VCaP (cell line): ENCODE measurements around the gene RFX1.

Experiments used
- H3K27ac ChIP-seq: fragments of 450-650 bp; 2 replicates; pipeline ENCODE4 v1.5.1; 2017
- TF ChIP-seq, protein P1 (sequence below): fragments of 450-650 bp; conservative IDR thresholded peaks from 2 replicates; pipeline ENCODE4 v1.5.1; 2017; ENCODE audit warnings: mild to moderate bottlenecking, moderate library complexity

RFX1 gene

DNA sequence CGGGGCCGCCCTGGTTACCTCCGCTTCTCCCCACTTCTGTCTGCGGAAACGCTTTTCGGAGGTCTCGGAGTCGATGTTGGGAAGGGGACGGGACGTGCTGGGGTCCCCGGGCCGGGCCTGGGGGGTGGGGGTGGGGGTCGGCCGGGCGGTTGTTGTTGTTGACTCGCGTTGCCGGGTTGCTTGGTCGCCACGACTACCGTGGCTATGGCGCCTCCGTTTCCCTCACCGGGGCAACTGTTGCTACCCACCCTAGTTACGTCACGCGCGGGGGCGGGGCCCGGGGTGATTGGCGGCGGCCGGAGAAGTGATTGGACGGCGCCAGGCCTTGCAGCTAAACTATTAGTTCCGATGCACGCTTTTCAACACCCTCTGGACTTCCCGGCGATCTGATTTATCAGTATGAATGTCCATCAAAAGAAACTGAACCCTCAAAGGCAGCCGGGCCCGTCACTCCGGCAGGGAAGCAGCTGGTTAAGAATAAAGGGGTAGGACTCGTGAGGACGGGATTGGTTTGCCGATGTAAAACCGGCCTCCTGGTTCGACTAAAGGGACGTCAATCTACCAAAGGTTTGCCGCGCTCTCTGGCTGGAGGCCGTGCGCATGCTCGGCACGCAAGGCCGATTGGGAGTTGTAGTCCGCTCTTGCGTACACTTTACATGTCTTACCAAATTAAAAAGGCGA lies at the start of gene RFX1:
Gene RFX1 (minus strand): TSS at position 236 of the 681 bp plus-strand sequence. CDS start 12,477 bp downstream, outside the sequence.
- H3K27ac ChIP-seq = peak within 1 kb of the TSS; percentile 90
- TF ChIP-seq, protein P1, sequence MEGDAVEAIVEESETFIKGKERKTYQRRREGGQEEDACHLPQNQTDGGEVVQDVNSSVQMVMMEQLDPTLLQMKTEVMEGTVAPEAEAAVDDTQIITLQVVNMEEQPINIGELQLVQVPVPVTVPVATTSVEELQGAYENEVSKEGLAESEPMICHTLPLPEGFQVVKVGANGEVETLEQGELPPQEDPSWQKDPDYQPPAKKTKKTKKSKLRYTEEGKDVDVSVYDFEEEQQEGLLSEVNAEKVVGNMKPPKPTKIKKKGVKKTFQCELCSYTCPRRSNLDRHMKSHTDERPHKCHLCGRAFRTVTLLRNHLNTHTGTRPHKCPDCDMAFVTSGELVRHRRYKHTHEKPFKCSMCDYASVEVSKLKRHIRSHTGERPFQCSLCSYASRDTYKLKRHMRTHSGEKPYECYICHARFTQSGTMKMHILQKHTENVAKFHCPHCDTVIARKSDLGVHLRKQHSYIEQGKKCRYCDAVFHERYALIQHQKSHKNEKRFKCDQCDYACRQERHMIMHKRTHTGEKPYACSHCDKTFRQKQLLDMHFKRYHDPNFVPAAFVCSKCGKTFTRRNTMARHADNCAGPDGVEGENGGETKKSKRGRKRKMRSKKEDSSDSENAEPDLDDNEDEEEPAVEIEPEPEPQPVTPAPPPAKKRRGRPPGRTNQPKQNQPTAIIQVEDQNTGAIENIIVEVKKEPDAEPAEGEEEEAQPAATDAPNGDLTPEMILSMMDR = no peak

DNA sequence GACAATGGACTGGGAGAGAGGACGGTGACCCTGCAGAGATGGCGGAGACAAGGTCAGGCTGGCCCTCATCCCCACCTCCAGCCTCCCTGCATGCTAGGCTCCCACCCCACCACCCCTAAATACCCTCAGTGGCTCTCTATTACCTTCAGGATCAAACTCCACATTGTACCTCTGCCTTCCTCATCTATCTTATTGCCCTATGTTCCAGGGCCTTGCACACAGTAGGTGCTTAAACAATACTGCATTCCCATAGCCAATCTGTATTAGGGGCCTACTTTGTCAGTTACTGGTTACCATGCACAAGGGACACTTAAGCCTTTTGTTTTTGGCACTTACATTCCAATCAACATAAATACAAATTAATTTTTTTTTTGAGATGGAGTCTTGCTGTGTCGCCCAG lies 49.3 kb upstream of the RFX1 start:
- TF ChIP-seq, protein P1 = no peak

DNA sequence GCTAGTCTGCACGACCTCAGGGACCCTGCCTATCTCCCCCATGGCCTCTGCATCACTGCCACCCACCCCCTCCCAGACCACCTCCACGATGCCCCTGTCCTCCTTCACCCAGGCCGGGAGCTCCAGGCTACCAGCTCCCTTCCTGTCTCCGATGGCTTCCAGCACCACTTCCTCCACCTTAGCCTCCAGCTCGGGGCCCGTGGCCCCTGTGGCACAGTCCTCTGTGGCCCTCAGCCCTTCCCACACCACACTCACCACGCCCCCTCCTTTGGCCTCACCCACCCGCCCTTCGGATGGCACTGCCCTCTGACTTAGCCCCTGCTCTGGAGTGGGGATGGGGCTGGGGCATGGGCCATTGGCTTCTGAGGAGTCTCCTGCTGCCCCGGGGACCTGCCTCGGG lies 48.6 kb upstream of the RFX1 start:
- H3K27ac ChIP-seq = no peak overlapping the region
- TF ChIP-seq, protein P1 = no peak

More for the DNA sequence above, 49.3 kb upstream of the RFX1 start:
- H3K27ac ChIP-seq = no peak overlapping the region

DNA sequence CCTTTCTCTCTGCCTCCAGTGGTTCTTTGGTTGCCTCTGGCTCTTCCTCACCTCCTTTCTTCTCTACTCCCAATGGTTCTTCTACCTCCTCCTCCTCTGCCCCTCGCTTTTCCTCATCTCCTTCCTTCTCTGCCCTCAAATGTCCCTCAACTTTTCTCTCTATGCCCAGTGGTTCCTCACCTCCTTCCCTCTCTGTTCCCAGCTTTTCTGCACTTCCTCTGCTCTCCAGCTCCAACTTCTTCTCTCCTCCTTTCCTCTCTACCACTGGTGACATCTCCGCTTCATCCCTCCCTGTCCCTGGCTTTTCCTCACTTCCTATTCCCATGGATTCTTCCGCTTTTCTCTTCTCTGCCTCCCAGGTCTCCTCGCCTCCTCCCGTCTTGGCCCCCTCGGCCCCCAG lies 48.0 kb upstream of the RFX1 start:
- TF ChIP-seq, protein P1 = no peak
- H3K27ac ChIP-seq = no peak overlapping the region

DNA sequence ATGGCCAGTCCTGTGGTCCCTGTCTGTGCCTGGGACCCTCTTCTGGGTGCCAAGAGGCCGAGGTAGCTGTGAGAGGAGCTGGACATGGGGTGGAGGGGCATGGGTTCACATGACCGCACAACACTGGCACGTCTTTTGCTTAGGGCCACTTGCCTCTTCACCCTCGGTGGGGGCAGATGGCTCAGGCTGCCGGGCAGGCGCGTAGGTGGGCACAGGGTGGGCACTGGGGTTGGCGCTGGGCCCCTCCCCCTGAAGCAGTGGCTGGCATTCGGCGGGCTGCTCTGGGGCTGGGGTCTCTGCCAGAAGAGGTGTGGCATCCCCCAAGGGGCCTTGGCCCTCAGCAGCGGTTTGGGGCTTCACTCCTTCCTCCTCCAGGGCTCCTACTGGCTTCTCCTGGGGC lies 47.4 kb upstream of the RFX1 start:
- H3K27ac ChIP-seq = no peak overlapping the region
- TF ChIP-seq, protein P1 = no peak

DNA sequence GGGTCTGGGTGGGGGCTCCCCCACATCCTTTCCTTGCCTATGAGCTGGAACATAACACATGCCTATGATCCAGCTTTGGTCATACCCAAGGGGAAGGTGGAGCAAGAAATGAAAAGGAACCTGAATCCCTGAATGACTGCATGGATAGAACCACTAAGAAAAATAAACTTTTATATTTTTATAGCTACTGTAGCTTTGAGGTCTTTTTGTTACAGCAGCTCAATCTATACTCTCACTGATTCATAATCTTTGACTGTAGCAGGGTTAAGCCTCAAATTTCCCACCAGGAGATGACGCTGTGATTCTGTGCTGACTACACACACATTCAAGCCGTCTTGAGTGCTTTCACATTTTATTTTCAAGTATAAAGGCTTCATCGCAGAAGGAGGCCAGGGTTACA lies 46.9 kb upstream of the RFX1 start:
- TF ChIP-seq, protein P1 = no peak
- no peak overlapping the region for H3K27ac ChIP-seq

DNA sequence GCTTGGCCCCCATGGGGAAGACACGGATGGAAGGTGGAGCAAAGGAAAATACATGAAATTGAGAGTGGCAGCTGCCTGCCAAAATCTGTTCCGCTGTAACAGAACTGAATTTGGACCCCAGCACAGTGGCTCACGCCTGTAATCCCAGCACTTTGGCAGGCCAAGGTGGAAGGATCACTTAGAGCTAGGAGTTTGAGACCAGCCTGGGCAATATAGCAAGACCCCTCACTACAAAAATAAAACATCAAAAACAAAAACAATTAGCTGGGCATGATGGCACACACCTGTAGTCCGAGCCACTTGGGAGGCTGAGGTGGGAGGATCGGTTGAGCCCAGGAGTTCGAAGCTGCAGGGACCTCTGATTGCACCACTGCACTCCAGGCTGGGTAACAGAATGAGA lies 46.4 kb upstream of the RFX1 start:
- TF ChIP-seq, protein P1 = no peak

More for the DNA sequence above, 46.4 kb upstream of the RFX1 start:
- no peak overlapping the region for H3K27ac ChIP-seq
